Measurements from ENCODE around the gene USP34.

DNA sequence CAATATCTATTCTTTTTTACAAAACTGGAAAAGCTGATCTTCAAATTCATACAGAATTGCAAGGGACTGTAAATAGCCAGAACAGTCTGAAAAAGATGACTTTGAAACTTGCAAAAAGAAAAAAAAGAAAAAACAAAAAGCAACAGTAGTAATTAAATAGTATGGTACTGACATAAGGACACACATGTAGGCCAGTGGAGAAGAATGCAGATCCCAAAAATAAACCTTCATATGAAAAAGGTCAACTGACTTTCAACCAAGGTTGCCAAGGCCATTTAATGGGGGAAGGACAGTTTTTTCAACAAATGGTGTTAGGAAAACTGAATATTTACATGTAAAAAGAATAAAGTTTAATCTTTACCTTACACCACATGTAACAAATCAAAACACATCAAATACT is 111.8 kb downstream of the USP34 start:
- TF ChIP-seq ZNF654 (tag by site-specific recombination; IDR thresholded peaks at IDR 0.05; ENCODE audit: low read depth), result no peak
- no peak for TF ChIP-seq ZNF433 (tag by site-specific recombination; IDR thresholded peaks at IDR 0.05; ENCODE audit: low read depth)
- no peak for TF ChIP-seq GFI1B (tag by site-specific recombination; IDR thresholded peaks at IDR 0.05)
- TF ChIP-seq, protein P1, sequence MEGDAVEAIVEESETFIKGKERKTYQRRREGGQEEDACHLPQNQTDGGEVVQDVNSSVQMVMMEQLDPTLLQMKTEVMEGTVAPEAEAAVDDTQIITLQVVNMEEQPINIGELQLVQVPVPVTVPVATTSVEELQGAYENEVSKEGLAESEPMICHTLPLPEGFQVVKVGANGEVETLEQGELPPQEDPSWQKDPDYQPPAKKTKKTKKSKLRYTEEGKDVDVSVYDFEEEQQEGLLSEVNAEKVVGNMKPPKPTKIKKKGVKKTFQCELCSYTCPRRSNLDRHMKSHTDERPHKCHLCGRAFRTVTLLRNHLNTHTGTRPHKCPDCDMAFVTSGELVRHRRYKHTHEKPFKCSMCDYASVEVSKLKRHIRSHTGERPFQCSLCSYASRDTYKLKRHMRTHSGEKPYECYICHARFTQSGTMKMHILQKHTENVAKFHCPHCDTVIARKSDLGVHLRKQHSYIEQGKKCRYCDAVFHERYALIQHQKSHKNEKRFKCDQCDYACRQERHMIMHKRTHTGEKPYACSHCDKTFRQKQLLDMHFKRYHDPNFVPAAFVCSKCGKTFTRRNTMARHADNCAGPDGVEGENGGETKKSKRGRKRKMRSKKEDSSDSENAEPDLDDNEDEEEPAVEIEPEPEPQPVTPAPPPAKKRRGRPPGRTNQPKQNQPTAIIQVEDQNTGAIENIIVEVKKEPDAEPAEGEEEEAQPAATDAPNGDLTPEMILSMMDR (tag by site-specific recombination; IDR thresholded peaks at IDR 0.05), result no peak
- no peak for TF ChIP-seq ZNF138 (tag by site-specific recombination; IDR thresholded peaks at IDR 0.05; ENCODE audit: borderline replicate concordance)
- TF ChIP-seq ZNF248 (tag by site-specific recombination; IDR thresholded peaks at IDR 0.05), result no peak
- TF ChIP-seq YY1 (tag by site-specific recombination; IDR thresholded peaks at IDR 0.05), result no peak
